ENCODE results near the gene MBD6. TPM values are rescaled to one million over a fixed set of nuclear protein-coding genes. Genes with fewer than 3 reads are reported as not detected.
"Not testable (repeated sequence)": the region's sequence is repeated elsewhere in the genome, so short reads cannot be mapped to it uniquely, and the experiment has no call there.

Gene MBD6
- total and polyA plus RNA-seq, 3 experiments from 2014 or later = 4.2 to 54.7 (median 49.0) TPM

GRCh38 chr12:57502311-57502969, 20.2 kb upstream of the MBD6 start:
- H3K27me3 ChIP-seq (ENCODE audit: insufficient read depth, low read length, poor library complexity, severe bottlenecking); DNase-seq; H3K9me3 ChIP-seq (ENCODE audit: low read length); H3K4me3 ChIP-seq (ENCODE audit: low read length); POLR2A ChIA-PET; H3K27me3 Mint-ChIP-seq; H3K4me1 Mint-ChIP-seq; CTCF ChIA-PET; H3K27ac Mint-ChIP-seq; H3K4me3 Mint-ChIP-seq; H3K4me1 ChIP-seq (ENCODE audit: insufficient read depth, low read length); H3K27ac ChIP-seq (ENCODE audit: low read depth, low read length); H3K9me3 Mint-ChIP-seq: not testable (repeated sequence)
- H3K36me3 ChIP-seq (ENCODE audit: insufficient read depth, low read length) = peaks cover 49% of the 10 kb centered on the region
- peaks cover 12 to 74% (median 28%) of the 10 kb centered on the region in 3 donors for H3K36me3 Mint-ChIP-seq

GRCh38 chr12:57506541-57506940, 16.1 kb upstream of the MBD6 start:
- H3K27ac ChIP-seq (ENCODE audit: low read depth, low read length); H3K4me3 Mint-ChIP-seq; H3K4me3 ChIP-seq (ENCODE audit: low read length); H3K4me1 ChIP-seq (ENCODE audit: insufficient read depth, low read length); H3K27me3 ChIP-seq (ENCODE audit: insufficient read depth, low read length, poor library complexity, severe bottlenecking); H3K9me3 Mint-ChIP-seq; H3K9me3 ChIP-seq (ENCODE audit: low read length); H3K4me1 Mint-ChIP-seq; CTCF ChIA-PET; POLR2A ChIA-PET; H3K27ac Mint-ChIP-seq; DNase-seq; H3K27me3 Mint-ChIP-seq: not testable (repeated sequence)
- peaks cover 25% of the 10 kb centered on the region for H3K36me3 ChIP-seq (ENCODE audit: insufficient read depth, low read length)
- peaks cover 0 to 61% (median 16%) of the 10 kb centered on the region in 3 donors for H3K36me3 Mint-ChIP-seq

- H3K36me3 ChIP-seq (ENCODE audit: insufficient read depth, low read length) = peaks cover 35% of the 10 kb centered on the region
- H3K4me1 Mint-ChIP-seq; DNase-seq; H3K27ac ChIP-seq (ENCODE audit: low read depth, low read length); POLR2A ChIA-PET; H3K27ac Mint-ChIP-seq; H3K4me1 ChIP-seq (ENCODE audit: insufficient read depth, low read length); H3K9me3 Mint-ChIP-seq; CTCF ChIA-PET; H3K4me3 Mint-ChIP-seq; H3K9me3 ChIP-seq (ENCODE audit: low read length); H3K27me3 ChIP-seq (ENCODE audit: insufficient read depth, low read length, poor library complexity, severe bottlenecking); H3K27me3 Mint-ChIP-seq; H3K4me3 ChIP-seq (ENCODE audit: low read length): not testable (repeated sequence)
- peaks cover 7 to 66% (median 21%) of the 10 kb centered on the region in 3 donors for H3K36me3 Mint-ChIP-seq
Measured at GRCh38 chr12:57507796-57508195, 14.8 kb upstream of the MBD6 start.

DNA sequence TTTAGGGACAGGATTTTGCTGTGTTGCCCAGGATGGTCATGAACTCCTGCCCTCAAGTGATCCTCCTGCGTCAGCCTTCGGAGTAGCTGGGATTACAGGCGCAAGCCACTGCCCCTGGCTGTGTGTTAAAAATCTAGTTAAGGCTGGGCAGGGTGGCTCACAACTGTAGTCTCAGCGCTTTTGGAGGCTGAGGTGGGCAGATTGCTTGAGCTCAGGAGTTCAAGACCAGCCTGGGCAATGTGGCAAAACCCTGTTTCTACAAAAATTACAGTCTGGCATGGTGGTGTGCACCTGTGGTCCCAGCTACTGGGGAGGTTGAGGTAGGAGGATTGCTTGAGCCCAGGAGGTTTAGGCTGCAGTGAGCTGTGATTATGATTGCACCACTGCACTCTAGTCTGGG, 11.5 kb upstream of the MBD6 start:
- DNase-seq = peak in 1 of 5 donors; percentile 25
- CTCF ChIA-PET = interaction anchor here (1.3 kb wide), 1 partner anchor 48 kb away, joined by 3 read pairs; no protein-coding TSS in a partner anchor
- Mint-ChIP-seq H3K36me3 (peaks cover 8 to 68% (median 20%) of the 10 kb centered on the region in 3 donors), H3K27me3 (no peaks in the 10 kb centered on the region), H3K9me3 (no peaks in the 10 kb centered on the region), H3K27ac (peak overlapping the region in 1 of 8 donors; percentile 26), H3K4me1 (peaks cover 0 to 6% (median 0%) of the 10 kb centered on the region in 3 donors), H3K4me3 (no peak overlapping the region)
- Histone ChIP-seq H3K4me3 (ENCODE audit: low read length) (no peak overlapping the region), H3K36me3 (ENCODE audit: insufficient read depth, low read length) (peaks cover 45% of the 10 kb centered on the region), H3K9me3 (ENCODE audit: low read length) (no peaks in the 10 kb centered on the region), H3K27ac (ENCODE audit: low read depth, low read length) (no peak overlapping the region), H3K4me1 (ENCODE audit: insufficient read depth, low read length) (no peaks in the 10 kb centered on the region), H3K27me3 (ENCODE audit: insufficient read depth, low read length, poor library complexity, severe bottlenecking) (no peaks in the 10 kb centered on the region)
- POLR2A ChIA-PET = interaction anchor here (0.8 kb wide), 1 partner anchor 34 kb away, joined by 7 read pairs; no protein-coding TSS in a partner anchor

GRCh38 chr12:57511588-57512325, 10.9 kb upstream of the MBD6 start:
- ChIA-PET CTCF (interaction anchor here (1.3 kb wide), 1 partner anchor 49 kb away, joined by 3 read pairs; no protein-coding TSS in a partner anchor), POLR2A (interaction anchor here (0.8 kb wide), 1 partner anchor 35 kb away, joined by 7 read pairs; no protein-coding TSS in a partner anchor)
- Mint-ChIP-seq H3K27ac (peak overlapping the region in 5 of 8 donors; percentile 31 to 93 (median 64)), H3K36me3 (peaks cover 8 to 72% (median 21%) of the 10 kb centered on the region in 3 donors), H3K4me1 (peaks cover 0 to 6% (median 0%) of the 10 kb centered on the region in 3 donors), H3K27me3 (no peaks in the 10 kb centered on the region), H3K9me3 (no peaks in the 10 kb centered on the region), H3K4me3 (no peak overlapping the region)
- DNase-seq = peak in 1 of 5 donors; percentile 18
- H3K27ac ChIP-seq (ENCODE audit: low read depth, low read length) = no peak overlapping the region
- H3K9me3 ChIP-seq (ENCODE audit: low read length) = no peaks in the 10 kb centered on the region
- H3K36me3 ChIP-seq (ENCODE audit: insufficient read depth, low read length) = peaks cover 47% of the 10 kb centered on the region
- H3K4me3 ChIP-seq (ENCODE audit: low read length) = no peak overlapping the region
- H3K4me1 ChIP-seq (ENCODE audit: insufficient read depth, low read length) = no peaks in the 10 kb centered on the region
- no peaks in the 10 kb centered on the region for H3K27me3 ChIP-seq (ENCODE audit: insufficient read depth, low read length, poor library complexity, severe bottlenecking)

GRCh38 chr12:57512665-57513064, 10.0 kb upstream of the MBD6 start:
- no peaks in the 10 kb centered on the region for H3K9me3 ChIP-seq (ENCODE audit: low read length)
- Mint-ChIP-seq H3K4me1 (peaks cover 2 to 9% (median 5%) of the 10 kb centered on the region in 3 donors), H3K4me3 (no peak overlapping the region), H3K9me3 (no peaks in the 10 kb centered on the region), H3K36me3 (peaks cover 8 to 81% (median 21%) of the 10 kb centered on the region in 3 donors), H3K27me3 (no peaks in the 10 kb centered on the region), H3K27ac (peak overlapping the region in 7 of 8 donors; percentile 47 to 93 (median 69))
- H3K27ac ChIP-seq (ENCODE audit: low read depth, low read length) = no peak overlapping the region
- no peaks in the 10 kb centered on the region for H3K27me3 ChIP-seq (ENCODE audit: insufficient read depth, low read length, poor library complexity, severe bottlenecking)
- ChIA-PET POLR2A (no interaction called here), CTCF (no interaction called here)
- peaks cover 54% of the 10 kb centered on the region for H3K36me3 ChIP-seq (ENCODE audit: insufficient read depth, low read length)
- DNase-seq = no peak
- H3K4me3 ChIP-seq (ENCODE audit: low read length) = no peak overlapping the region
- H3K4me1 ChIP-seq (ENCODE audit: insufficient read depth, low read length) = no peaks in the 10 kb centered on the region

GRCh38 chr12:57513266-57513665, 9.4 kb upstream of the MBD6 start:
- Histone ChIP-seq H3K27me3 (ENCODE audit: insufficient read depth, low read length, poor library complexity, severe bottlenecking) (no peaks in the 10 kb centered on the region), H3K27ac (ENCODE audit: low read depth, low read length) (no peak overlapping the region), H3K36me3 (ENCODE audit: insufficient read depth, low read length) (peaks cover 54% of the 10 kb centered on the region), H3K4me3 (ENCODE audit: low read length) (no peak overlapping the region), H3K9me3 (ENCODE audit: low read length) (no peaks in the 10 kb centered on the region), H3K4me1 (ENCODE audit: insufficient read depth, low read length) (peaks cover 4% of the 10 kb centered on the region)
- no peak for DNase-seq
- no peak overlapping the region for H3K4me3 Mint-ChIP-seq
- ChIA-PET POLR2A (no interaction called here), CTCF (interaction anchor here (1.3 to 1.5 kb wide), 2 partner anchors 54 to 60 kb away, joined by 3 read pairs; partner anchors contain the start of gene GLI1)
- H3K27me3 Mint-ChIP-seq = no peaks in the 10 kb centered on the region
- peak overlapping the region in 4 of 8 donors; percentile 33 to 80 (median 57) for H3K27ac Mint-ChIP-seq
- H3K9me3 Mint-ChIP-seq = no peaks in the 10 kb centered on the region
- H3K36me3 Mint-ChIP-seq = peaks cover 8 to 84% (median 21%) of the 10 kb centered on the region in 3 donors
- peaks cover 5 to 14% (median 9%) of the 10 kb centered on the region in 3 donors for H3K4me1 Mint-ChIP-seq

DNA sequence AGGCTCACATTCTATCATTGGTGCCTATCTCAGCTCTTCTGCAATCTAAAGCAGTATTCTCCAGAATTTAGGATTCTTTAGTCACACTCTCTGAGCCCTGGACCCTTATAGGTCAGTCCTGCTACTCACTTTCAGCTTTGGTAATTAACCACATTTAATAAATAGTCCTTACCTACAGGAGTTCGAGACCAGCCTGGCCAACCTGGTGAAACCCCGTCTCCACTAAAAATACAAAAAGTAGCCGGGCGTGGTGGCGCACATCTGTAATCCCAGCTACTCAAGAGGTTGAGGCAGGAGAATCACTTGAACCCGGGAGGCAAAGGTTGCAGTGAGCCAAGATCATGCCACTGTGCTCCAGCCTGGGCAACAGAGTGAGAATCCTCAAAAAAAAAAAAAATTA, 8.9 kb upstream of the MBD6 start:
- H3K27me3 ChIP-seq (ENCODE audit: insufficient read depth, low read length, poor library complexity, severe bottlenecking); H3K27me3 Mint-ChIP-seq; POLR2A ChIA-PET; H3K4me1 ChIP-seq (ENCODE audit: insufficient read depth, low read length); H3K27ac ChIP-seq (ENCODE audit: low read depth, low read length); H3K4me3 ChIP-seq (ENCODE audit: low read length); H3K9me3 Mint-ChIP-seq; H3K4me3 Mint-ChIP-seq; H3K9me3 ChIP-seq (ENCODE audit: low read length); DNase-seq: not testable (repeated sequence)
- H3K36me3 ChIP-seq (ENCODE audit: insufficient read depth, low read length) = peaks cover 54% of the 10 kb centered on the region
- CTCF ChIA-PET = interaction anchor here (1.3 to 1.5 kb wide), 2 partner anchors 55 to 61 kb away, joined by 3 read pairs; partner anchors contain the start of gene GLI1
- Mint-ChIP-seq H3K27ac (peak overlapping the region in 1 of 8 donors; percentile 58), H3K36me3 (peaks cover 8 to 84% (median 23%) of the 10 kb centered on the region in 3 donors), H3K4me1 (peaks cover 10 to 18% (median 13%) of the 10 kb centered on the region in 3 donors)

Data from CD8-positive, alpha-beta memory T cell (primary cell).